ENCODE data around the gene C5orf24. TPM values are rescaled to one million over a fixed set of nuclear protein-coding genes. Genes with fewer than 3 reads are reported as not detected.
"Not testable (repeated sequence)": the region's sequence is repeated elsewhere in the genome, so short reads cannot be mapped to it uniquely, and the experiment has no call there.

Gene C5orf24
- total RNA-seq, 2 experiments from 2014 or later = 29.7 to 30.1 TPM

- H3K9me3 Mint-ChIP-seq (ENCODE audit: low read depth) = no peaks in the 10 kb centered on the region
- peaks cover 45% of the 10 kb centered on the region for H3K4me1 Mint-ChIP-seq
Observed at GRCh38 chr5:134873987-134874830, 28.4 kb downstream of the C5orf24 start, which contains the start of gene TXNDC15. Gene TXNDC15, plus strand, starts transcription at chr5:134874371. Its CDS starts 57 bp downstream, at chr5:134874428.

DNA sequence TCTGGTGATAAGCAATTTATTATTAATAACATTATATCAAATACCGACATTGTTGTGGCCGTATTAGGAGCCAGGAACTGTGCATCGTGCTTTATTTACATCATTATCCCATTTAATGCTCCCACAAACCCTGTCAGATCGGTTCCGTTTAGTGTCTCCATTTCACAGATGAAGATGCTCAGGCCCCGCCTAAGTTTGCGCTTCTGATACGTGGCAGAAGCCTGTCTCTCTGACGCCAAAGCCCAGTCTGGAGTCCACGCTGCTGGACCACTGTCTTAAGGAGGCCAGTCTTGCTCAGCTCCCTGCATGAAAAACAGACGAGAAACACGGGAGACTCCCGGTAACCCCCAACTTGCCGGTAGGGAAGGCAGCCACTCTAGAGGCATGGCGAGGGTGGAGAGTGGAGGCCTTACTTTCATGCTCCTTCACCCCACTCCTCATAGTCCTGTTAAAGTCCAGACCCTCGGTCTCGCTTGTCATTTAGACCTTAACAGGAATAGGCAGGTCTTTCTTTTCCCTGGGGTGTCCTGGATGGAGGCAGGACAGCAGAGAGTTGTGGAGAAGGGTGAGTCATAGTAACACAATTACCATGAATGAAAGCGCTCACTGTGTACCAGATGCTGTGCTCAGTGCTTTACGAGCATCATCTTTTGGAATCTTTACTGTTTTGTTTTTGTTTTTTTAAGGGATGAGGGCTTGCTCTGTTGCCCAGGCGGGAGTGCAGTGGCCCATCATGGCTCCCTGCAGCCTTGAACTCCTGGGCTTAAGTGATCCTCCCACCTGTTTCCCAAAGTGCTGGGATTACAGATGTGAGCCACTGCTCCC, 29.3 kb downstream of the C5orf24 start:
- peak overlapping the region; percentile 97 for H3K27ac Mint-ChIP-seq
- peak overlapping the region; percentile 90 for H3K4me3 Mint-ChIP-seq
- H3K4me1 Mint-ChIP-seq = peaks cover 52% of the 10 kb centered on the region
- no peaks in the 10 kb centered on the region for H3K9me3 Mint-ChIP-seq (ENCODE audit: low read depth)
- CTCF ChIA-PET = interaction anchor here (1.4 to 2.7 kb wide), 3 partner anchors 27 to 30 kb away, joined by 4 to 17 read pairs (median 5); partner anchors contain the start of gene PCBD2
- H3K27me3 Mint-ChIP-seq = no peaks in the 10 kb centered on the region
- peaks cover 12% of the 10 kb centered on the region for H3K36me3 Mint-ChIP-seq
- DNase-seq = peak; percentile 68
- peak; percentile 46 for ATAC-seq

More at GRCh38 chr5:134873987-134874830, 28.4 kb downstream of the C5orf24 start, which contains the start of gene TXNDC15:
- Mint-ChIP-seq H3K27me3 (no peaks in the 10 kb centered on the region), H3K4me3 (peak within 1 kb of the TSS; percentile 90), H3K27ac (peak within 1 kb of the TSS; percentile 97), H3K36me3 (peaks cover 12% of the 10 kb centered on the region)
- ATAC-seq (peak; percentile 92), DNase-seq (peak; percentile 88)
- CTCF ChIA-PET = interaction anchor here (0.7 to 2.7 kb wide), 9 partner anchors 12 to 649 kb away, joined by 3 to 17 read pairs (median 4); partner anchors contain the start of genes C5orf24, PCBD2 and PPP2CA

GRCh38 chr5:134877159-134877558, 31.4 kb downstream of the C5orf24 start:
- CTCF ChIA-PET = interaction anchor here (1.0 to 3.7 kb wide), 3 partner anchors 27 to 139 kb away, joined by 3 to 16 read pairs (median 6); partner anchors contain the start of genes CAMLG and PCBD2
- peak overlapping the region; percentile 81 for H3K27ac Mint-ChIP-seq
- H3K4me1 Mint-ChIP-seq = peaks cover 54% of the 10 kb centered on the region
- H3K4me3 Mint-ChIP-seq = peak overlapping the region; percentile 41
- peaks cover 15% of the 10 kb centered on the region for H3K36me3 Mint-ChIP-seq
- ATAC-seq (peak; percentile 18), DNase-seq (peak; percentile 46)
- H3K9me3 Mint-ChIP-seq (ENCODE audit: low read depth) = no peaks in the 10 kb centered on the region
- no peaks in the 10 kb centered on the region for H3K27me3 Mint-ChIP-seq

- CTCF ChIA-PET = interaction anchor here (1.3 to 3.7 kb wide), 2 partner anchors 26 to 31 kb away, joined by 3 to 16 read pairs; partner anchors contain the start of gene PCBD2
- Mint-ChIP-seq H3K27ac (no peak overlapping the region), H3K4me3 (no peak overlapping the region), H3K36me3 (peaks cover 15% of the 10 kb centered on the region), H3K27me3 (no peaks in the 10 kb centered on the region), H3K9me3 (ENCODE audit: low read depth) (no peaks in the 10 kb centered on the region), H3K4me1 (peaks cover 46% of the 10 kb centered on the region)
- DNase-seq (no peak), ATAC-seq (no peak)
Observed at GRCh38 chr5:134878403-134878802, 32.6 kb downstream of the C5orf24 start.

DNA sequence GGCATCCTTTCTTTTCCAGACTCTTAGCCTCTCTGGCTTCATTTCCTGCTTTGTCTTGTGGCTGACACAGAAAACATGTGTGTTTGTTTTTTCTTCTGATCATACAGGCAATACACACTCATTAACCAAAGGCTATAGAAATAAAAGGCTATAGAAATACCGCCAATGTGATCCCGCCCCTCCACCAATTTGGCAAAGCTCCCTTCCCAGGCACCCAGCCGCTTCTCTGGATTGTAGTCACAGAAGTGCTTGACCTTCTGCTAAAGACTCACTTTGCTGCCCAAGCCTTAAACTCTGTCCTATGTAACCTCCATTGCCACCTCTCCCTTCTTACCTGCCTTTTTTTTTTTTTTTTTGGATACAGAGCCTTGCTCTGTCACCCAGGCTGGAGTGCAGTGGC, 33.7 kb downstream of the C5orf24 start:
- ATAC-seq = no peak
- H3K9me3 Mint-ChIP-seq (ENCODE audit: low read depth) = no peaks in the 10 kb centered on the region
- DNase-seq = no peak
- H3K4me3 Mint-ChIP-seq = no peak overlapping the region
- no peaks in the 10 kb centered on the region for H3K27me3 Mint-ChIP-seq
- peaks cover 44% of the 10 kb centered on the region for H3K4me1 Mint-ChIP-seq
- H3K36me3 Mint-ChIP-seq = peaks cover 15% of the 10 kb centered on the region
- H3K27ac Mint-ChIP-seq = no peak overlapping the region
- CTCF ChIA-PET = interaction anchor here (2.0 kb wide), 1 partner anchor 25 kb away, joined by 6 read pairs; the partner anchor contains the start of gene PCBD2

DNA sequence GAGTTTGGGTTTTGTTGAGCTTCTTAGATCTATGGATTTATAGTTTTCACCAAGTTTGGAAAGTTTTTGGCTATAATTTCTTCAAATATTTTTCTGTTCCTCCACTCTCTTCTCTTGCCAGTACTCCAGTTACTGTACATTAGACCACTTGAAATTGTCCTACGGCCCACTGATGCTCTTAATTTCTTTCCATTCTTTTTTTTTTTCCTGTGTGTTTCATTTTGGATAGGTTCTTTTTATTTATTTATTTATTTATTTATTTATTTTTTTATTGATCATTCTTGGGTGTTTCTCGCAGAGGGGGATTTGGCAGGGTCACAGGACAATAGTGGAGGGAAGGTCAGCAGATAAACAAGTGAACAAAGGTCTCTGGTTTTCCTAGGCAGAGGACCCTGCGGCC, 35.2 kb downstream of the C5orf24 start:
- not testable (repeated sequence) for ATAC-seq; H3K9me3 Mint-ChIP-seq (ENCODE audit: low read depth); H3K27me3 Mint-ChIP-seq; H3K27ac Mint-ChIP-seq; DNase-seq; H3K4me3 Mint-ChIP-seq
- Mint-ChIP-seq H3K4me1 (peaks cover 37% of the 10 kb centered on the region), H3K36me3 (peaks cover 11% of the 10 kb centered on the region)
- CTCF ChIA-PET = interaction anchor here (2.0 kb wide), 1 partner anchor 24 kb away, joined by 6 read pairs; the partner anchor contains the start of gene PCBD2

DNA sequence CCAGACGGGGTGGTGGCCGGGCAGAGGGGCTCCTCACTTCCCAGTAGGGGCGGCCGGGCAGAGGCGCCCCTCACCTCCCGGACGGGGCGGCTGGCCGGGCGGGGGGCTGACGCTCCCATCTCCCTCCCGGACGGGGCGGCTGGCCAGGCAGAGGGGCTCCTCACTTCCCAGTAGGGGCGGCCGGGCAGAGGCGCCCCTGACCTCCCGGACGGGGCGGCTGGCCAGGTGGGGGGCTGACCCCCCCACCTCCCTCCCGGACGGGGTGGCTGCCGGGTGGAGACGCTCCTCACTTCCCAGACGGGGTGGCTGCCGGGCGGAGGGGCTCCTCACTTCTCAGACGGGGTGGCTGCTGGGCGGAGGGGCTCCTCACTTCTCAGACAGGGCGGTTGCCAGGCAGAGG, 35.9 kb downstream of the C5orf24 start:
- H3K27ac Mint-ChIP-seq; H3K27me3 Mint-ChIP-seq; H3K9me3 Mint-ChIP-seq (ENCODE audit: low read depth); ATAC-seq; H3K4me3 Mint-ChIP-seq; CTCF ChIA-PET; DNase-seq: not testable (repeated sequence)
- Mint-ChIP-seq H3K4me1 (peaks cover 29% of the 10 kb centered on the region), H3K36me3 (peaks cover 11% of the 10 kb centered on the region)

- CTCF ChIA-PET = interaction anchor here (1.6 kb wide), 1 partner anchor 62 kb away, joined by 3 read pairs; no protein-coding TSS in a partner anchor
- Mint-ChIP-seq H3K9me3 (ENCODE audit: low read depth) (no peaks in the 10 kb centered on the region), H3K27ac (no peak overlapping the region), H3K4me1 (peaks cover 2% of the 10 kb centered on the region), H3K27me3 (no peaks in the 10 kb centered on the region), H3K36me3 (peaks cover 26% of the 10 kb centered on the region), H3K4me3 (no peak overlapping the region)
- DNase-seq (no peak), ATAC-seq (no peak)
Observed at GRCh38 chr5:134887593-134888159, 41.9 kb downstream of the C5orf24 start.

- CTCF ChIA-PET = no interaction called here
- DNase-seq = no peak
Observed at GRCh38 chr5:134889335-134889734, 43.6 kb downstream of the C5orf24 start.

GRCh38 chr5:134891473-134891872, 45.7 kb downstream of the C5orf24 start:
- H3K4me1 Mint-ChIP-seq = no peaks in the 10 kb centered on the region
- no peak for DNase-seq
- ATAC-seq = no peak
- no peaks in the 10 kb centered on the region for H3K9me3 Mint-ChIP-seq (ENCODE audit: low read depth)
- H3K4me3 Mint-ChIP-seq = no peak overlapping the region
- no peak overlapping the region for H3K27ac Mint-ChIP-seq
- no peaks in the 10 kb centered on the region for H3K27me3 Mint-ChIP-seq
- H3K36me3 Mint-ChIP-seq = peaks cover 41% of the 10 kb centered on the region
- CTCF ChIA-PET = interaction anchor here (1.2 kb wide), 1 partner anchor 13 kb away, joined by 9 read pairs; the partner anchor contains the start of gene PCBD2

More at GRCh38 chr5:134889335-134889734, 43.6 kb downstream of the C5orf24 start:
- Mint-ChIP-seq H3K4me3 (no peak overlapping the region), H3K4me1 (peaks cover 2% of the 10 kb centered on the region), H3K36me3 (peaks cover 34% of the 10 kb centered on the region), H3K9me3 (ENCODE audit: low read depth) (no peaks in the 10 kb centered on the region), H3K27me3 (no peaks in the 10 kb centered on the region), H3K27ac (no peak overlapping the region)
- ATAC-seq = no peak

GRCh38 chr5:134892282-134892681, 46.5 kb downstream of the C5orf24 start:
- no peak for ATAC-seq
- CTCF ChIA-PET = interaction anchor here (1.2 kb wide), 1 partner anchor 12 kb away, joined by 9 read pairs; the partner anchor contains the start of gene PCBD2
- H3K4me3 Mint-ChIP-seq = no peak overlapping the region
- no peak for DNase-seq
- H3K27me3 Mint-ChIP-seq = no peaks in the 10 kb centered on the region
- H3K9me3 Mint-ChIP-seq (ENCODE audit: low read depth) = no peaks in the 10 kb centered on the region
- H3K4me1 Mint-ChIP-seq = no peaks in the 10 kb centered on the region
- H3K27ac Mint-ChIP-seq = no peak overlapping the region
- peaks cover 41% of the 10 kb centered on the region for H3K36me3 Mint-ChIP-seq

DNA sequence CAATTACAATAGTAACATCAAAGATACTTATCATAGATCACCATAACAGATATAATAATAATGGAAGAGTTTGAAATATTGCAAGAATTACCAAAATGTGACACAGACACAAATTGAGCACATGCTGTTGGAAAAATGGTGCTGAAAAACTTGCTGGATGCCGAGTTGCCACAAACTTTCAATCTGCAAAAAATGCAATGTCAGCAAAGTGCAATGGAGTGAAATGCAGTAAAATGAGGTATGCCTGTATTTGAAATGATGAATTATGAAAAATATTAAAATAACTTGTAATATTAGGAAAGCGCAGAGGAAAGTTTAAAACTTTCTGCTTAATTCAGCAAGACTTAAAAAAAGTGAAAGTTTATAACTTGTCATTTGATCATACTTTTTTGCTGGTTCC, 47.2 kb downstream of the C5orf24 start:
- Mint-ChIP-seq H3K9me3 (ENCODE audit: low read depth) (no peaks in the 10 kb centered on the region), H3K4me3 (no peak overlapping the region), H3K36me3 (peaks cover 35% of the 10 kb centered on the region), H3K27me3 (no peaks in the 10 kb centered on the region), H3K27ac (no peak overlapping the region), H3K4me1 (no peaks in the 10 kb centered on the region)
- DNase-seq = no peak
- CTCF ChIA-PET = interaction anchor here (2.9 kb wide), 1 partner anchor 12 kb away, joined by 20 read pairs; the partner anchor contains the start of gene PCBD2
- ATAC-seq = no peak

Measured in activated CD8-positive, alpha-beta memory T cell treated with anti-CD3 and anti-CD28 coated beads, Interleukin-2, amount 10 ng/mL, durations not matched to agents 7 days and 5 days (primary cell).